AG04450 (cell line): Measurements from ENCODE around the gene ZNF549. TPM values are rescaled to one million over a fixed set of nuclear protein-coding genes. Genes with fewer than 3 reads are reported as not detected.

Experiments
- CTCF ChIA-PET: fragments of 300-600, 350-600 bp; formaldehyde crosslinking; extraction: SDS; loops from one replicate; lab custom pipeline; 2022; ENCODE audit warnings: antibody characterized with exemption, inconsistent platforms; lab: Charles Lee
- POLR2A ChIA-PET: fragments of 350-600 bp; formaldehyde crosslinking; extraction: SDS; loops from one replicate; lab custom pipeline; 2021; ENCODE audit warnings: antibody characterized with exemption, inconsistent platforms; lab: Yijun Ruan, JAX
- DNase-seq: peaks from one replicate; pipeline ENCODE4 v3.0.0-alpha.2; 2011; ENCODE audit warnings: low read depth, low spot score
- H3K27ac ChIP-seq: one replicate; pipeline ENCODE4 v1.5.1; 2012; ENCODE audit warnings: low read depth, low read length, control low read depth
- H3K27me3 ChIP-seq: one replicate; pipeline ENCODE4 v1.6.0; 2012; ENCODE audit warnings: low read length; ENCODE audit not compliant: control insufficient read depth, insufficient read depth
- H3K4me3 ChIP-seq: 2 replicates; pipeline ENCODE4 v1.5.1; 2011; ENCODE audit warnings: mild to moderate bottlenecking, low read depth, low read length, control low read depth
- H3K9me3 ChIP-seq: 2 replicates; pipeline ENCODE4 v1.5.1; 2012; ENCODE audit warnings: low read length; ENCODE audit not compliant: control insufficient read depth, insufficient read depth
- CTCF ChIP-seq: IDR thresholded peaks from 2 replicates; pipeline ENCODE4 v1.5.1; 2011; ENCODE audit warnings: low read depth, low read length, control low read depth, inconsistent platforms
- polyA plus RNA-seq: library from polyadenylated mRNA; depleted of rRNA; stranded (reverse); fragments of >200 nt; gene quantifications from 2 replicates; pipeline ENCODE4 v1.2.3, GENCODE V29; 2011

Gene ZNF549
- polyA plus RNA-seq, 1 experiment = 5.8 TPM

- H3K9me3 ChIP-seq = peaks cover 86% of the 10 kb centered on the region
- no peak for DNase-seq
- H3K27me3 ChIP-seq = no peaks in the 10 kb centered on the region
- ChIA-PET POLR2A (interaction anchor here (0.6 kb wide), 1 partner anchor 324 kb away, joined by 7 read pairs; no protein-coding TSS in a partner anchor), CTCF (no interaction called here)
- no peak for TF ChIP-seq CTCF
- no peak overlapping the region for H3K4me3 ChIP-seq
- H3K27ac ChIP-seq = no peak overlapping the region
These were observed 43.6 kb downstream of the ZNF549 start for GRCh38 chr19:57570707-57571106.

GRCh38 chr19:57572415-57572947 is 45.3 kb downstream of the ZNF549 start:
- ChIA-PET POLR2A (no interaction called here), CTCF (interaction anchor here (0.6 kb wide), 1 partner anchor 144 kb away, joined by 3 read pairs; no protein-coding TSS in a partner anchor)
- no peak overlapping the region for H3K4me3 ChIP-seq

GRCh38 chr19:57576661-57577060 is 49.5 kb downstream of the ZNF549 start:
- ChIA-PET POLR2A (no interaction called here), CTCF (no interaction called here)
- peaks cover 61% of the 10 kb centered on the region for H3K9me3 ChIP-seq
- TF ChIP-seq CTCF = no peak
- no peaks in the 10 kb centered on the region for H3K27me3 ChIP-seq
- H3K27ac ChIP-seq = no peak overlapping the region
- DNase-seq = no peak
- H3K4me3 ChIP-seq = no peak overlapping the region

More at GRCh38 chr19:57572415-57572947, 45.3 kb downstream of the ZNF549 start:
- peaks cover 90% of the 10 kb centered on the region for H3K9me3 ChIP-seq
- H3K27me3 ChIP-seq = no peaks in the 10 kb centered on the region
- TF ChIP-seq CTCF = no peak
- H3K27ac ChIP-seq = no peak overlapping the region
- no peak for DNase-seq

GRCh38 chr19:57578487-57579205 is 51.5 kb downstream of the ZNF549 start, which contains the start of gene ZNF416:
ZNF416 (minus strand) TSS chr19:57578911; CDS start chr19:57578704, 207 bp downstream.
- peak; percentile 97 for DNase-seq
- Histone ChIP-seq H3K4me3 (peak within 1 kb of the TSS; percentile 87), H3K27ac (peak within 1 kb of the TSS; percentile 11), H3K9me3 (peaks cover 60% of the 10 kb centered on the region), H3K27me3 (no peaks in the 10 kb centered on the region)
- 0 out of 2 replicates have a peak, but pooled peaks have one; percentile 11 for TF ChIP-seq CTCF
- CTCF ChIA-PET = no interaction called here
- POLR2A ChIA-PET = no interaction called here

GRCh38 chr19:57583104-57583520 is 56.0 kb downstream of the ZNF549 start:
- TF ChIP-seq CTCF = no peak
- no peak overlapping the region for H3K27ac ChIP-seq
- ChIA-PET CTCF (no interaction called here), POLR2A (interaction anchor here (1.2 kb wide), 1 partner anchor 11 kb away, joined by 3 read pairs; no protein-coding TSS in a partner anchor)
- no peak for DNase-seq
- no peak overlapping the region for H3K4me3 ChIP-seq
- H3K9me3 ChIP-seq = peaks cover 47% of the 10 kb centered on the region
- no peaks in the 10 kb centered on the region for H3K27me3 ChIP-seq
